Muscle of leg (tissue), 11 donors: ENCODE data around the gene KIF25. TPM values are rescaled to one million over a fixed set of nuclear protein-coding genes. Genes with fewer than 3 reads are reported as not detected.
A peak's percentile ranks its signal among the peaks of the same experiment; 100 is the strongest.

Experiments
- DNase-seq: peaks from one replicate; pipeline ENCODE4 v3.0.0; 2013
- H3K27ac ChIP-seq: one replicate; pipeline ENCODE4 v1.5.1; 2013; ENCODE audit warnings: mild to moderate bottlenecking, low read length, control low read depth
- H3K27me3 ChIP-seq: one replicate; pipeline ENCODE4 v1.6.1; 2013; ENCODE audit warnings: low read length; ENCODE audit not compliant: control insufficient read depth, insufficient read depth
- H3K36me3 ChIP-seq: one replicate; pipeline ENCODE4 v1.6.1; 2013; ENCODE audit warnings: low read length; ENCODE audit not compliant: control insufficient read depth, insufficient read depth
- H3K4me1 ChIP-seq: one replicate; pipeline ENCODE4 v1.6.1; 2013; ENCODE audit warnings: low read length; ENCODE audit not compliant: control insufficient read depth, insufficient read depth
- H3K4me3 ChIP-seq: one replicate; pipeline ENCODE4 v1.5.1; 2013; ENCODE audit warnings: low read length, control low read depth
- H3K9me3 ChIP-seq: replicated peaks from 2 replicates; pipeline ENCODE4 v1.6.1; 2013; ENCODE audit warnings: low read depth, low read length; ENCODE audit not compliant: control insufficient read depth
- WGBS: methylation state at CpG from one replicate; pipeline ENCODE4 v1.1.5; 2013; ENCODE audit warnings: missing lambda C conversion rate; ENCODE audit not compliant: insufficient coverage; 5-methylcytosine and 5-hydroxymethylcytosine counted together
- polyA plus RNA-seq, 8 donors: library from polyadenylated mRNA; unstranded; fragments of 120-200 nt; gene quantifications; one replicate each; pipeline versions ENCODE4 v1.2.1 to v1.2.3, GENCODE V29; 2013; ENCODE audit warnings: inconsistent platforms in 1 of 8, low replicate concordance in 1 of 8; ENCODE audit not compliant: insufficient read length in 8 of 8, insufficient read depth in 1 of 8
- total RNA-seq: library from RNA; stranded (reverse); fragments of 120-200 nt; gene quantifications from one replicate; pipeline ENCODE4 v1.2.4, GENCODE V29; 2013

Gene KIF25
- total and polyA plus RNA-seq, 9 donors = 0.24 to 1.8 (median 0.69) TPM

DNA sequence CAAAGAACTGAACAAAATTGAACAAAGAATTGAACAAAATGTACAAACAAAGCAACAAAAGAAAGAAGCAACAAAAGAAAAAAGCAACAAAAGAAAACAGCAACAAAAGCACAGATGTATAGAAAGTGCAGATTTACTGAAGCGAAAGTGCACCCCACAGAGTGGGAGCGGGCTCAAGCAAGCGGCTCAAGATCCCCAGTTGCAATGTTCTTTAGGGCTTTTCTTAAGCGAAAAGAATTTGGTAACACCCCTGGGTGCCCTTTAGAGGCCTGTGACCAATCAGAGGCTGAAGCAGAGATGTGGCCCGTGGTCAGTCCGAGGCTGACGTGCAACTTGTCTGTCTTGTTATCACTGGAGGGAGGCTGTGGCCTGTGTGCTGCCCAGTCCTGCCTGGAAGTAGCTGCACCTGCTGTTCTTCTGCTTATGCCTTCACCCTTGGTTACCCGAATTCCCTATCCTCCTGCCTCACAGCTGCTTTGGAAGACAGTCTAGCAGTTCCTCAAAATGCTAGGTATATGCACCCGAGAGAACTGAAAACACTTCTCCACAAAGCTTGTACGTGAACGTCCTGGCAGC is 13.2 kb upstream of the KIF25 start:
- Histone ChIP-seq H3K9me3 (no peaks in the 10 kb centered on the region), H3K27ac (no peak overlapping the region), H3K27me3 (no peaks in the 10 kb centered on the region), H3K4me3 (no peak overlapping the region), H3K36me3 (no peaks in the 10 kb centered on the region), H3K4me1 (peaks cover 4% of the 10 kb centered on the region)
- no peak for DNase-seq
- 84% methylated on average over 6 of the region's 11 CpGs for WGBS

DNA sequence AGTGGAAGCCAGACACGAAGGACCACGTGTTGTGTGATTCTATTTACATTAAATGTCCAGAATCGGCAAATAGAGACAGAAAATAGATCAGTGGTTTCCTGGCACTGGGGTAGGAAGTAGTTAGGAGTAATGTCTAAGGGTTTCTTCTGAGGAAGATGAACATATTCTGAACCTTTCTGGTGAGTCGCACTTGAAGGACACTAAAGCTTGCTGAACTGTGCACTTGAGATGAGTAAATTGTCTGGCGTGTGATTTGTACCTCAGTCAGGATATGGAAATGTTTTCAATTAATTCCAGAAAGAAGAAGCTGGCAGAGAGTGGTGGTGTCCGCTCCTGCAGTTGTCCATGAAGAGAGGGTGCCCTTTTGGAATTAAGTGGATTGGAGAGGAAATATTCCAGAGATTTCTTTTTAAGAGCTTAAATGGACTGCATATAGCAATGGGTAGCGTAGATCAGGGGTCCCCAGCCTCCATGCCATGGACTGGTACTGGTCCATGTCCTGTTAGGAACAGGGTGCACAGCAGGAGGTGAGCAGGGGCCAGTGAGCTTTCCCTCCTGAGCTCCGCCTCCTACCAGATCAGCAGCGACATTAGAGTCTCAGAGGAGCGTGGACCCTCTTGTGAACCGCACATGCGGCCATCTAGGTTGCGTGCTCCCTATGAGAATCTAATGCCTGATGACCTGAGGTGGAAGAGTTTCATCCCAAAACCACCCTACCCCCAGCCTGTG is 12.4 kb upstream of the KIF25 start:
- Histone ChIP-seq H3K27ac (no peak overlapping the region), H3K27me3 (no peaks in the 10 kb centered on the region), H3K9me3 (no peaks in the 10 kb centered on the region), H3K4me1 (peaks cover 4% of the 10 kb centered on the region), H3K36me3 (no peaks in the 10 kb centered on the region), H3K4me3 (no peak overlapping the region)
- DNase-seq = no peak
- 89% methylated on average over 8 of the region's 13 CpGs for WGBS

- no peaks in the 10 kb centered on the region for H3K9me3 ChIP-seq
- no peaks in the 10 kb centered on the region for H3K36me3 ChIP-seq
- 94% methylated on average over 35 of the region's 39 CpGs for WGBS
- H3K27ac ChIP-seq = no peak overlapping the region
- DNase-seq = no peak
- no peak overlapping the region for H3K4me3 ChIP-seq
- no peaks in the 10 kb centered on the region for H3K27me3 ChIP-seq
- peaks cover 4% of the 10 kb centered on the region for H3K4me1 ChIP-seq
These were observed 11.4 kb upstream of the KIF25 start for GRCh38 chr6:167985911-167986595.

DNA sequence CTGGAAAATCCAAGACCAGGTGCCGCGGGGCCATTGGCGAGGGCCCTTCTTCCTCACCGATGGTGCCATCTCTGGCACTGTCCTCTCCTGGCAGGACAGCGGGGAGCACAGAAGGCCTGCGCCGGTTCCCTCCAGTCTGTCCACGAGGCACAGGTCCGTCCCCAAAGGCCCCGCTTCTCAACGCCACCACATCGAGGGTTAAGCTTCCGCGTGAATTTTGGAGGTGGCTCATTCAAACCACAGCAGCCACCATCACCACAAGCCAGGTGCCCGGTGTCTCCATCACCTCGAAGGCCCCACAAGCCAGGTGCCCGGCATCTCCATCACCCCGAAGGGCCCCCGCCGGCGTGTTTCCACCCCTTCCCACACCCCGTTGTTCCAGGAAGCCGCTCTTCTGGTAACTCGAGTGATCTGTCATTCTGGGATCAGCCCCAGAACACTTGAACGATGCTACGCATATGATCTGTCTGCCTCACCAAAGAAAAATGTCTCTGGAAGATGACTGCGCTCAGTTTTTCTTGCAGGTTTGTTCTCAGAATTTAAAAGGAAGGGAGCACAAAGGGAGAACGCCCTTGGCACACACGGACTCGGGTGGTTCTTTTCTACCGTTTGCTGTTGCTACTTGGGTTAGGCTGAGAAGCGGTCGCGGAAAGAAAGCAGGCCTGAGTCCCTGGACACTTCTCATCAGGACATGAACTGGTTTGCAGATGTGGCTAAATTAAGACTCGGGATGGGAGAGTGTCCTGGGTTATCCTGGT is 9.9 kb upstream of the KIF25 start:
- Histone ChIP-seq H3K4me3 (no peak overlapping the region), H3K27ac (peak overlapping the region; percentile 59), H3K9me3 (no peaks in the 10 kb centered on the region), H3K4me1 (peaks cover 4% of the 10 kb centered on the region), H3K36me3 (no peaks in the 10 kb centered on the region), H3K27me3 (no peaks in the 10 kb centered on the region)
- WGBS = 65% methylated on average over 33 of the region's 35 CpGs
- DNase-seq = peak; percentile 92

DNA sequence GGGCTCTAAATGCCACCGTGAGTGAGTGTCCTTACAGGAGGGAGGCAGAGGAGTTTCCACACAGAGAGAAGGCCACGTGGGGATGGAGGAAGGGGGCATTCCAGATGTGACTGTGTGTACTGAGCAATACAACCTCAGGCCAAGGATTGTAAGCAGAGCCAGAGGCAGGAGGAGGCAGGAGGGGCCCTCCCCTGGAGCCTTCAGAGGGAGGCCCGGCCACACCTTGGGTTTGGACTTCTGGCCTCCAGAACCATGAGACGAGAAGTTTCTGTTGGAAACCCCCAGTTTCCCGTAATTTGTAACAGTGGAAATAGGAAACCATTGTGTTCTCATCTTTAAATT is 9.3 kb upstream of the KIF25 start:
- H3K4me1 ChIP-seq = peaks cover 4% of the 10 kb centered on the region
- H3K27me3 ChIP-seq = no peaks in the 10 kb centered on the region
- peak; percentile 85 for DNase-seq
- H3K9me3 ChIP-seq = no peaks in the 10 kb centered on the region
- WGBS = 63% methylated on average over 3 of the region's 5 CpGs
- H3K27ac ChIP-seq = peak overlapping the region; percentile 59
- no peaks in the 10 kb centered on the region for H3K36me3 ChIP-seq
- no peak overlapping the region for H3K4me3 ChIP-seq

- peaks cover 4% of the 10 kb centered on the region for H3K4me1 ChIP-seq
- no peak for DNase-seq
- WGBS = 93% methylated on average over 35 of the region's 36 CpGs
- no peak overlapping the region for H3K4me3 ChIP-seq
- H3K36me3 ChIP-seq = no peaks in the 10 kb centered on the region
- no peaks in the 10 kb centered on the region for H3K27me3 ChIP-seq
- no peak overlapping the region for H3K27ac ChIP-seq
- H3K9me3 ChIP-seq = no peaks in the 10 kb centered on the region
These were observed 8.3 kb upstream of the KIF25 start for GRCh38 chr6:167988945-167989841.

DNA sequence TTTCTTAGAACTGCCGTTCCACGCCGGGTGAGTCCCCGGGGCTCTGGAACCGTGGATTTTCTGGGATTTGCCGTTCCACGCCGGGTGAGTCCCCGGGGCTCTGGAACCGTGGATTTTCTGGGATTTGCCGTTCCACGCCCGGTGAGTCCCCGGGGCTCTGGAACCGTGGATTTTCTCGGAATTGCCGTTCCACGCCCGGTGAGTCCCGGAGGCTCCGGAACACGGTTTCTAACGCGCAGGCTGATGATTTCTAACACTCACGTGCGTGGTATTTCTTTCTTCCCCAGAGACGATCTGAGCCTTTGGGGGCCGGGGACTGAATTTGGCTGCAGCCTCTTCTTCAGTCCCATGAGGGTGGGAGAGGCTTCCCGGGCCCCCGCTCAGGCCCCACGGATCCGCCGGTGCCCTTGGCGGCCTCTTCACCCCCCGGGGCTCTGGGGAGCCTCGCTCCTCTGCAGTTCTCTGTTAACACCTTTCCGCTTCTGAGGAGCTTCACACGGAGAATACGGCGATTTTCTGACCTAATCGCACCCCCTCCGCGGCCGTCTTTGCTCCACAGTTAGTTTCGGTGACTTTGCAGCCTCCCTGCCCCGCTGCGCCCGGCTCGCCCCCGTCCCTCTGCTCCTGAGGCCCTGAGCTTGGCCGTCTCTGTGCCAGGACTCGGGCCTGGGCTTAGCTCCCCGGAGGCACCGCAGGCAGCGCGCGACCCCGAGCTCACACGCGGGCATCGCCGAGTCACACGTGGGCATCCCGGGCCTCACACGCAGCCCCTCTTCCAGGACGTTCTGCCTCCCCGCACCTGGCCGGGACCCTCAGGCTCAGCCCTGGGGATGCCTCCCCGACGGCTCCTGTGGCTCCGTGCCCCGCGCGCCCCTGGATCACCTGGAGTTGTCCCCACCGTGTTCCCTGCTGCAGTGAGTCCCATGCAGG is 7.2 kb upstream of the KIF25 start:
- Histone ChIP-seq H3K36me3 (no peaks in the 10 kb centered on the region), H3K27ac (no peak overlapping the region), H3K9me3 (no peaks in the 10 kb centered on the region), H3K4me1 (peaks cover 4% of the 10 kb centered on the region), H3K4me3 (no peak overlapping the region), H3K27me3 (no peaks in the 10 kb centered on the region)
- DNase-seq = no peak
- 93% methylated on average over 68 of the region's 75 CpGs for WGBS

GRCh38 chr6:167993169-167993568 is 4.3 kb upstream of the KIF25 start:
- Histone ChIP-seq H3K4me1 (peaks cover under 1% of the 10 kb centered on the region), H3K27me3 (no peaks in the 10 kb centered on the region), H3K36me3 (no peaks in the 10 kb centered on the region), H3K9me3 (no peaks in the 10 kb centered on the region), H3K27ac (peak overlapping the region; percentile 69), H3K4me3 (no peak overlapping the region)
- DNase-seq = peak; percentile 91
- 67% methylated on average over 1 of the region's 16 CpGs for WGBS

DNA sequence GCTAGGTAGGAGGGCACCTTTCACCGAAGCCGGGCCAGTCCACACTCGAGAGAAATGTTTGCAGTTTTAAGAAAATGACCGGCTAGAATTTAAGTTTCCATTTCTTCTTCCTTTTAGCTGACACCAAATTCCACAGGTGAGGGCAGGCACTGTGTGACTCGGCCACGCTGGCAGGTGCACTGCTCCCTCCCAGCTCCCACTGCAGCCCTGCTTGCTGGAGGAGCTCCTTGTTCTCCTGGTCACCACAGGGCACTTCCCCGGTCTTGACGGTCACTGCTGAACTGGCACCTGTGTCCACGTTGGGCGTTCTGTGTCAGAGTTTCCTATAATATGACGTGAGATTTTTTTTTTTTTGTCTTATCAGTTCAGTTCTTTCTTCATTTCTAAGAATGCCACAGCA is 3.6 kb upstream of the KIF25 start:
- no peaks in the 10 kb centered on the region for H3K4me1 ChIP-seq
- H3K27ac ChIP-seq = peak overlapping the region; percentile 57
- no peaks in the 10 kb centered on the region for H3K9me3 ChIP-seq
- H3K36me3 ChIP-seq = no peaks in the 10 kb centered on the region
- H3K4me3 ChIP-seq = no peak overlapping the region
- DNase-seq = no peak
- H3K27me3 ChIP-seq = no peaks in the 10 kb centered on the region
- WGBS = 88% methylated on average over 8 of the region's 11 CpGs
